GM12878 (cell line): Measurements from ENCODE around the gene NPIPA1. TPM values are rescaled to one million over a fixed set of nuclear protein-coding genes. Genes with fewer than 3 reads are reported as not detected.
"Not testable (repeated sequence)": the region's sequence is repeated elsewhere in the genome, so short reads cannot be mapped to it uniquely, and the experiment has no call there.

ENCODE experiments used
- ATAC-seq: fragments of 200-7000 bp; cut with Tn5 transposase; 3 replicates; pipeline ENCODE4 v1.9.1; 2020; ENCODE audit warnings: mild to moderate bottlenecking, moderate library complexity
- BruUV-seq: library from RNA; stranded (reverse); fragments of 400-500 nt; replicated peaks from 2 replicates; lab custom pipeline; 2021; lab: Mats Ljungman, UMichigan
- CTCF ChIA-PET: fragments of 300-600 bp; sonication (Branson Sonifier 250); formaldehyde crosslinking; extraction: SDS; loops from one replicate; lab custom pipeline; 2021; ENCODE audit warnings: inconsistent platforms; lab: Yijun Ruan, JAX
- POLR2A ChIA-PET: fragments of 350-600 bp; formaldehyde crosslinking; extraction: SDS; loops from one replicate; lab custom pipeline; 2021; ENCODE audit warnings: inconsistent platforms; lab: Charles Lee
- RAD21 ChIA-PET: fragments of 300-600 bp; sonication (Branson Sonifier 250); formaldehyde crosslinking; loops from one replicate; lab custom pipeline; 2023; ENCODE audit warnings: antibody characterized with exemption; ENCODE audit not compliant: unreplicated experiment; lab: Charles Lee
- SMC1A ChIA-PET: fragments of 300-600 bp; sonication (Branson Sonifier 250); formaldehyde crosslinking; loops from one replicate; lab custom pipeline; 2023; ENCODE audit not compliant: unreplicated experiment, uncharacterized antibody; lab: Charles Lee
- DNase-seq: peaks from one replicate; pipeline ENCODE4 v3.0.0-alpha.2; 2011; ENCODE audit warnings: low read depth, low spot score
- FAIRE-seq: peaks from 3 replicates; lab custom pipeline; 2011; peaks lifted over from hg19 to GRCh38; lab: Jason Lieb, UNC
- H2AFZ ChIP-seq: 2 replicates; pipeline ENCODE4 v1.6.0; 2011; ENCODE audit warnings: low read depth, low read length, control low read depth; ENCODE audit not compliant: control insufficient read depth
- H3K27ac ChIP-seq: 2 replicates; pipeline ENCODE4 v1.5.1; 2011; ENCODE audit warnings: control low read depth; ENCODE audit not compliant: control insufficient read depth, insufficient read depth
- H3K27me3 ChIP-seq, 2 experiments: replicated peaks in 1 of 2; 2 replicates each; pipeline versions ENCODE4 v1.6.0 to v1.6.1; 2011; ENCODE audit warnings: low read length in 1 of 2; ENCODE audit not compliant: control insufficient read depth in 2 of 2, insufficient read depth in 2 of 2
- H3K36me3 ChIP-seq, 2 experiments: 2 replicates each; pipeline ENCODE4 v1.5.1; 2011; ENCODE audit warnings: low read length in 1 of 2; ENCODE audit not compliant: control insufficient read depth in 2 of 2, insufficient read depth in 2 of 2
- H3K4me1 ChIP-seq: 2 replicates; pipeline ENCODE4 v1.6.1; 2011; ENCODE audit warnings: mild to moderate bottlenecking, low read length, moderate library complexity, mixed read lengths; ENCODE audit not compliant: control insufficient read depth, insufficient read depth
- H3K4me2 ChIP-seq: 2 replicates; pipeline ENCODE4 v1.6.0; 2011; ENCODE audit warnings: control low read depth; ENCODE audit not compliant: control insufficient read depth, insufficient read depth
- H3K4me3 ChIP-seq: fragments of 200-600 bp; sonication (generic); 2 replicates; pipeline ENCODE4 v1.5.1; 2016
- H3K79me2 ChIP-seq: 2 replicates; pipeline ENCODE4 v1.6.0; 2011; ENCODE audit warnings: low read length; ENCODE audit not compliant: control insufficient read depth, insufficient read depth
- H3K9ac ChIP-seq: 2 replicates; pipeline ENCODE4 v1.8.0; 2011; ENCODE audit warnings: low read length, control low read depth, mixed read lengths; ENCODE audit not compliant: control insufficient read depth, insufficient read depth
- H3K9me3 ChIP-seq: replicated peaks from 3 replicates; pipeline ENCODE4 v1.5.1; 2011; ENCODE audit warnings: mild to moderate bottlenecking, low read length; ENCODE audit not compliant: control insufficient read depth, insufficient read depth
- H4K20me1 ChIP-seq: 2 replicates; pipeline ENCODE4 v1.6.0; 2011; ENCODE audit not compliant: control insufficient read depth, insufficient read depth
- ELK1 ChIP-seq: IDR thresholded peaks from 2 replicates; pipeline ENCODE4 v1.6.1; 2012; ENCODE audit warnings: low read depth, low read length, improper control_type of control experiment
- WGBS: methylation state at CpG from one replicate; pipeline ENCODE4 v1.1.6; 2016; ENCODE audit warnings: low lambda C conversion rate; ENCODE audit not compliant: insufficient replicate concordance, insufficient coverage; ENCODE audit errors: missing lambda C conversion rate; 5-methylcytosine and 5-hydroxymethylcytosine counted together
- in situ Hi-C: fragments of 300-500 bp; cut with MboI; formaldehyde crosslinking; loops from 9 replicates; pipeline ENCODE4 v1.14.3; 2018; ENCODE audit warnings: mixed read lengths
- intact Hi-C: fragments of 100-400 bp; cut with micrococcal nuclease; formaldehyde crosslinking; loops from one replicate; pipeline ENCODE4 v1.14.2; 2022; ENCODE audit not compliant: unreplicated experiment
- polyA plus RNA-seq, 11 experiments: library from polyadenylated mRNA; depleted of rRNA in 4 of 11; unstranded in 6 of 11; stranded (reverse) in 5 of 11; fragments of >200 nt; fragmentation: Nextera tagmentation in 4 of 11; fragmentation: Illumina TruSeq in 1 of 11; extraction: Ambion mirVana in 4 of 11; extraction: Trizol in 1 of 11; gene quantifications; 1 replicate in 1 of 11; 2 replicates in 10 of 11; pipeline versions ENCODE4 v1.2.1 to v1.2.3, GENCODE V29; 2011 to 2016; ENCODE audit warnings: inconsistent platforms in 2 of 11, missing spikeins in 2 of 11, low read depth in 1 of 11
- total RNA-seq, 4 experiments: library from RNA; depleted of rRNA in 3 of 4; stranded (reverse); fragments of >200 nt in 3 of 4; fragmentation: Illumina TruSeq in 1 of 4; extraction: Trizol in 1 of 4; gene quantifications; 2 replicates each; pipeline versions ENCODE4 v1.2.1 to v1.2.3, GENCODE V29; 2013 to 2021

The NPIPA1 gene
- total and polyA plus RNA-seq, 10 of the 15 experiments (the other 5 are each of a cell fraction or from before 2014, with no cell fraction given), result 7.7 to 42.9 (median 14.7) TPM

- H3K4me2 ChIP-seq, result not testable (repeated sequence)
Observed at GRCh38 chr16:14978908-14979307, 41.7 kb downstream of the NPIPA1 start.

GRCh38 chr16:14981234-14981633 lies 44.0 kb downstream of the NPIPA1 start:
- WGBS, result 86% methylated on average over 3 of the region's 3 CpGs
- H3K9me3 ChIP-seq, POLR2A ChIA-PET, H3K4me2 ChIP-seq, intact Hi-C loops, H3K36me3 ChIP-seq, H2AFZ ChIP-seq, RAD21 ChIA-PET, H4K20me1 ChIP-seq, in situ Hi-C loops, H3K4me1 ChIP-seq, H3K27me3 ChIP-seq, H3K4me3 ChIP-seq, BruUV-seq, ATAC-seq, FAIRE-seq, H3K9ac ChIP-seq, CTCF ChIA-PET, H3K27ac ChIP-seq, DNase-seq: not testable (repeated sequence)
- SMC1A ChIA-PET, result interaction anchor here (0.6 kb wide), 1 partner anchor 1933 kb away, joined by 3 read pairs; no protein-coding TSS in a partner anchor
- H3K79me2 ChIP-seq, result peaks cover 19% of the 10 kb centered on the region

More at GRCh38 chr16:14978908-14979307, 41.7 kb downstream of the NPIPA1 start:
- H3K27ac ChIP-seq, in situ Hi-C loops, BruUV-seq, H3K9ac ChIP-seq, intact Hi-C loops, H3K9me3 ChIP-seq, POLR2A ChIA-PET, H2AFZ ChIP-seq, H3K36me3 ChIP-seq, H3K27me3 ChIP-seq, RAD21 ChIA-PET, ATAC-seq, CTCF ChIA-PET, H4K20me1 ChIP-seq, SMC1A ChIA-PET, H3K4me3 ChIP-seq, DNase-seq, H3K4me1 ChIP-seq, FAIRE-seq: not testable (repeated sequence)
- 17% methylated on average over 4 of the region's 4 CpGs for WGBS
- H3K79me2 ChIP-seq, result peaks cover 31% of the 10 kb centered on the region
- TF ChIP-seq ELK1, result peak; percentile 68

GRCh38 chr16:14982521-14982920 lies 45.3 kb downstream of the NPIPA1 start:
- BruUV-seq, H3K27ac ChIP-seq, SMC1A ChIA-PET, in situ Hi-C loops, RAD21 ChIA-PET, H4K20me1 ChIP-seq, H2AFZ ChIP-seq, POLR2A ChIA-PET, H3K79me2 ChIP-seq, H3K4me1 ChIP-seq, H3K4me2 ChIP-seq, H3K36me3 ChIP-seq, H3K9me3 ChIP-seq, H3K9ac ChIP-seq, H3K27me3 ChIP-seq, CTCF ChIA-PET, H3K4me3 ChIP-seq, intact Hi-C loops, DNase-seq: not testable (repeated sequence)
- FAIRE-seq, result peak; percentile 23
- peak; percentile 8; the same call in 2 of the 3 replicates for ATAC-seq
- WGBS, result 27% methylated on average over 1 of the region's 2 CpGs

GRCh38 chr16:14988092-14988491 lies 50.8 kb downstream of the NPIPA1 start:
- POLR2A ChIA-PET, FAIRE-seq, H3K9ac ChIP-seq, intact Hi-C loops, H3K79me2 ChIP-seq, H3K4me1 ChIP-seq, RAD21 ChIA-PET, H3K4me3 ChIP-seq, H3K9me3 ChIP-seq, H3K27ac ChIP-seq, H3K4me2 ChIP-seq, DNase-seq, SMC1A ChIA-PET, BruUV-seq, in situ Hi-C loops, H3K27me3 ChIP-seq, H2AFZ ChIP-seq, H3K36me3 ChIP-seq, H4K20me1 ChIP-seq, ATAC-seq, CTCF ChIA-PET: not testable (repeated sequence)
- WGBS, result 89% methylated on average over 7 of the region's 8 CpGs
